ENCODE results near the gene MTHFSD.

MTHFSD gene

GRCh38 chr16:86525696-86526095 is 29.3 kb downstream of the MTHFSD start:
- DNase-seq, result no peak

GRCh38 chr16:86524029-86524428 is 31.0 kb downstream of the MTHFSD start:
- DNase-seq, result no peak

GRCh38 chr16:86523166-86523740 is 31.8 kb downstream of the MTHFSD start:
- DNase-seq, result no peak

GRCh38 chr16:86522634-86523033 is 32.4 kb downstream of the MTHFSD start:
- DNase-seq, result no peak

- DNase-seq, result no peak
Measured at GRCh38 chr16:86521236-86522197, 33.5 kb downstream of the MTHFSD start.

GRCh38 chr16:86520317-86521210 is 34.5 kb downstream of the MTHFSD start:
- DNase-seq, result no peak

- peak in 1 of 2 experiments; percentile 3 for DNase-seq
Measured at GRCh38 chr16:86519649-86520316, 35.3 kb downstream of the MTHFSD start.

- DNase-seq, result no peak
Measured at GRCh38 chr16:86519007-86519648, 35.9 kb downstream of the MTHFSD start.

- peak in 1 of 2 experiments; percentile 9 for DNase-seq
Measured at GRCh38 chr16:86517652-86518258, 37.3 kb downstream of the MTHFSD start.

- no peak for DNase-seq
Measured at GRCh38 chr16:86517033-86517432, 38.0 kb downstream of the MTHFSD start.

- DNase-seq, result no peak
Measured at GRCh38 chr16:86516623-86517003, 38.4 kb downstream of the MTHFSD start.

- DNase-seq, result no peak
Measured at GRCh38 chr16:86515777-86516622, 39.0 kb downstream of the MTHFSD start.

- no peak for DNase-seq
Measured at GRCh38 chr16:86515413-86515776, 39.6 kb downstream of the MTHFSD start.

- no peak for DNase-seq
Measured at GRCh38 chr16:86514481-86515376, 40.3 kb downstream of the MTHFSD start.

GRCh38 chr16:86513471-86514277 is 41.4 kb downstream of the MTHFSD start:
- DNase-seq, result no peak

- DNase-seq, result no peak
Measured at GRCh38 chr16:86512860-86513470, 42.1 kb downstream of the MTHFSD start.

- no peak for DNase-seq
Measured at GRCh38 chr16:86512301-86512859, 42.7 kb downstream of the MTHFSD start.

Data from AML-193 (cell line).